Chondrocyte (in vitro differentiated cells): ENCODE data around the gene MTOR. TPM values are rescaled to one million over a fixed set of nuclear protein-coding genes. Genes with fewer than 3 reads are reported as not detected.

Experiments
- DNase-seq: peaks from one replicate; pipeline ENCODE4 v3.0.0; 2021; ENCODE audit warnings: mixed read lengths, low spot score
- H3K27ac Mint-ChIP-seq: one replicate; pipeline ENCODE4 v1.8.0; 2021; ENCODE audit warnings: mild to moderate bottlenecking, moderate library complexity, mixed read lengths; ENCODE audit not compliant: unreplicated experiment
- H3K27me3 Mint-ChIP-seq: 2 replicates; pipeline ENCODE4 v1.8.0; 2021; ENCODE audit warnings: low read depth, mixed read lengths
- H3K36me3 Mint-ChIP-seq: 2 replicates; pipeline ENCODE4 v1.8.0; 2021; ENCODE audit warnings: low read depth, mixed read lengths
- H3K4me1 Mint-ChIP-seq: 2 replicates; pipeline ENCODE4 v1.8.0; 2021; ENCODE audit warnings: low read depth, mild to moderate bottlenecking, mixed read lengths
- H3K4me3 Mint-ChIP-seq: one replicate; pipeline ENCODE4 v1.8.0; 2021; ENCODE audit warnings: mild to moderate bottlenecking, moderate library complexity, mixed read lengths; ENCODE audit not compliant: unreplicated experiment
- H3K9me3 Mint-ChIP-seq: 2 replicates; pipeline ENCODE4 v1.8.0; 2021; ENCODE audit warnings: low read depth, mixed read lengths
- CTCF ChIP-seq: fragments of 200-600 bp; sonication (generic); IDR thresholded peaks from 2 replicates; pipeline ENCODE4 v1.5.0; 2021; ENCODE audit warnings: antibody characterized with exemption, mild to moderate bottlenecking, moderate library complexity
- total RNA-seq: library from RNA; stranded (reverse); gene quantifications from 3 replicates; pipeline ENCODE4 v1.2.1, GENCODE V29; 2021

The MTOR gene
- total RNA-seq, 1 donor from 2014 or later = 36.9 TPM

GRCh38 chr1:11070876-11071275 is 191.5 kb downstream of the MTOR start:
- H3K4me3 Mint-ChIP-seq = no peak overlapping the region
- no peak for TF ChIP-seq CTCF
- peaks cover 43% of the 10 kb centered on the region for H3K36me3 Mint-ChIP-seq
- H3K27ac Mint-ChIP-seq = no peak overlapping the region
- H3K9me3 Mint-ChIP-seq = no peaks in the 10 kb centered on the region
- peak; percentile 79 for DNase-seq
- no peaks in the 10 kb centered on the region for H3K4me1 Mint-ChIP-seq
- H3K27me3 Mint-ChIP-seq = no peaks in the 10 kb centered on the region

GRCh38 chr1:11068600-11069473 is 193.5 kb downstream of the MTOR start:
- Mint-ChIP-seq H3K4me1 (no peaks in the 10 kb centered on the region), H3K4me3 (no peak overlapping the region), H3K36me3 (peaks cover 47% of the 10 kb centered on the region), H3K9me3 (no peaks in the 10 kb centered on the region), H3K27me3 (no peaks in the 10 kb centered on the region), H3K27ac (no peak overlapping the region)
- TF ChIP-seq CTCF = no peak
- DNase-seq = peak; percentile 29

GRCh38 chr1:11067716-11068599 is 194.4 kb downstream of the MTOR start:
- no peaks in the 10 kb centered on the region for H3K27me3 Mint-ChIP-seq
- no peaks in the 10 kb centered on the region for H3K9me3 Mint-ChIP-seq
- H3K36me3 Mint-ChIP-seq = peaks cover 46% of the 10 kb centered on the region
- no peaks in the 10 kb centered on the region for H3K4me1 Mint-ChIP-seq
- H3K27ac Mint-ChIP-seq = no peak overlapping the region
- peak; percentile 70 for DNase-seq
- TF ChIP-seq CTCF = no peak
- H3K4me3 Mint-ChIP-seq = no peak overlapping the region

- peaks cover 36% of the 10 kb centered on the region for H3K36me3 Mint-ChIP-seq
- H3K4me3 Mint-ChIP-seq = no peak overlapping the region
- H3K27me3 Mint-ChIP-seq = no peaks in the 10 kb centered on the region
- no peak overlapping the region for H3K27ac Mint-ChIP-seq
- H3K9me3 Mint-ChIP-seq = no peaks in the 10 kb centered on the region
- DNase-seq = no peak
- H3K4me1 Mint-ChIP-seq = peaks cover 10% of the 10 kb centered on the region
- no peak for TF ChIP-seq CTCF
These were observed 196.6 kb downstream of the MTOR start for GRCh38 chr1:11065796-11066195.

- Mint-ChIP-seq H3K27ac (no peak overlapping the region), H3K4me3 (no peak overlapping the region), H3K27me3 (no peaks in the 10 kb centered on the region), H3K36me3 (peaks cover 31% of the 10 kb centered on the region), H3K4me1 (peaks cover 15% of the 10 kb centered on the region), H3K9me3 (no peaks in the 10 kb centered on the region)
- no peak for DNase-seq
- TF ChIP-seq CTCF = no peak
These were observed 197.4 kb downstream of the MTOR start for GRCh38 chr1:11064942-11065341.
